Kidney epithelial cell (primary cell): ENCODE results near the gene SELE. TPM values are rescaled to one million over a fixed set of nuclear protein-coding genes. Genes with fewer than 3 reads are reported as not detected.
A peak's percentile ranks its signal among the peaks of the same experiment; 100 is the strongest.

ENCODE experiments used
- DNase-seq: peaks from one replicate; pipeline ENCODE4 v3.0.0-alpha.2; 2010; ENCODE audit warnings: low read depth
- H3K27me3 ChIP-seq: 2 replicates; pipeline ENCODE4 v1.6.0; 2011; ENCODE audit warnings: low read length; ENCODE audit not compliant: control insufficient read depth, insufficient read depth
- H3K36me3 ChIP-seq: 2 replicates; pipeline ENCODE4 v1.5.1; 2011; ENCODE audit warnings: low read length; ENCODE audit not compliant: control insufficient read depth, insufficient read depth
- H3K4me3 ChIP-seq: 2 replicates; pipeline ENCODE4 v1.5.1; 2011; ENCODE audit warnings: low read depth, mild to moderate bottlenecking, control low read depth, low read length
- CTCF ChIP-seq: IDR thresholded peaks from 2 replicates; pipeline ENCODE4 v1.5.1; 2011; ENCODE audit warnings: mild to moderate bottlenecking, moderate library complexity, low read length, control low read depth, inconsistent platforms; ENCODE audit not compliant: insufficient read depth, poor library complexity, severe bottlenecking
- total RNA-seq: library from RNA; depleted of rRNA; stranded (reverse); fragments of >200 nt; gene quantifications from 2 replicates; pipeline ENCODE4 v1.2.3, GENCODE V29; 2015

Gene SELE
- total RNA-seq, 1 donor from 2014 or later = not detected

GRCh38 chr1:169676001-169676400, 57.9 kb downstream of the SELE start:
- TF ChIP-seq CTCF = no peak
- Histone ChIP-seq H3K4me3 (no peak overlapping the region), H3K27me3 (no peaks in the 10 kb centered on the region), H3K36me3 (no peaks in the 10 kb centered on the region)
- DNase-seq = peak; percentile 58

Other genes starting within 250 kb of the SELE start
- gene SLC19A2, start 248.1 kb downstream of the SELE start, total RNA-seq = 23.9 and 26.8 TPM in 2 replicates
- not detected in 2 replicates for gene F5, start 147.6 kb downstream of the SELE start, total RNA-seq
- gene SELP, start 104.0 kb downstream of the SELE start, total RNA-seq = not detected in 2 replicates
- not detected in 2 replicates for gene SELL, start 22.5 kb downstream of the SELE start, total RNA-seq
- gene METTL18, start 60.8 kb upstream of the SELE start, total RNA-seq = 8.8 and 12.6 TPM in 2 replicates
- 5.7 and 6.4 TPM in 2 replicates for gene SCYL3, start 159.8 kb upstream of the SELE start, total RNA-seq